Lower leg skin (tissue), 3 donors: ENCODE results near the gene CES2.

ENCODE experiments used
- CTCF ChIP-seq, 3 donors: fragments of 450-650 bp; IDR thresholded peaks; one replicate each; pipeline ENCODE4 v1.5.1; 2016; ENCODE audit warnings: antibody characterized with exemption in 3 of 3, mild to moderate bottlenecking in 3 of 3, moderate library complexity in 2 of 3
- POLR2A ChIP-seq, 2 donors: fragments of 450-650 bp; IDR thresholded peaks; one replicate each; pipeline ENCODE4 v1.6.1; 2016 to 2017; ENCODE audit warnings: antibody characterized with exemption in 2 of 2, mild to moderate bottlenecking in 1 of 2, moderate library complexity in 1 of 2

GRCh38 chr16:66977341-66978113 is 42.2 kb downstream of the CES2 start:
- TF ChIP-seq CTCF (IDR thresholded peaks at IDR 0.05): peak in 1 of 3 donors; percentile 94
- no peak for TF ChIP-seq POLR2A (IDR thresholded peaks at IDR 0.05)
